Muscle of leg (tissue), 11 donors: ENCODE data around the gene STARD13. TPM values are rescaled to one million over a fixed set of nuclear protein-coding genes. Genes with fewer than 3 reads are reported as not detected.

Experiments
- DNase-seq: peaks from one replicate; pipeline ENCODE4 v3.0.0; 2013
- H3K27ac ChIP-seq: one replicate; pipeline ENCODE4 v1.5.1; 2013; ENCODE audit warnings: mild to moderate bottlenecking, low read length, control low read depth
- H3K27me3 ChIP-seq: one replicate; pipeline ENCODE4 v1.6.1; 2013; ENCODE audit warnings: low read length; ENCODE audit not compliant: control insufficient read depth, insufficient read depth
- H3K36me3 ChIP-seq: one replicate; pipeline ENCODE4 v1.6.1; 2013; ENCODE audit warnings: low read length; ENCODE audit not compliant: control insufficient read depth, insufficient read depth
- H3K4me1 ChIP-seq: one replicate; pipeline ENCODE4 v1.6.1; 2013; ENCODE audit warnings: low read length; ENCODE audit not compliant: control insufficient read depth, insufficient read depth
- H3K4me3 ChIP-seq: one replicate; pipeline ENCODE4 v1.5.1; 2013; ENCODE audit warnings: low read length, control low read depth
- H3K9me3 ChIP-seq: replicated peaks from 2 replicates; pipeline ENCODE4 v1.6.1; 2013; ENCODE audit warnings: low read depth, low read length; ENCODE audit not compliant: control insufficient read depth
- WGBS: methylation state at CpG from one replicate; pipeline ENCODE4 v1.1.5; 2013; ENCODE audit warnings: missing lambda C conversion rate; ENCODE audit not compliant: insufficient coverage; 5-methylcytosine and 5-hydroxymethylcytosine counted together
- polyA plus RNA-seq, 8 donors: library from polyadenylated mRNA; unstranded; fragments of 120-200 nt; gene quantifications; one replicate each; pipeline versions ENCODE4 v1.2.1 to v1.2.3, GENCODE V29; 2013; ENCODE audit warnings: inconsistent platforms in 1 of 8, low replicate concordance in 1 of 8; ENCODE audit not compliant: insufficient read length in 8 of 8, insufficient read depth in 1 of 8
- total RNA-seq: library from RNA; stranded (reverse); fragments of 120-200 nt; gene quantifications from one replicate; pipeline ENCODE4 v1.2.4, GENCODE V29; 2013

The STARD13 gene
- total and polyA plus RNA-seq, 9 donors: 15.7 to 28.1 (median 21.8) TPM

GRCh38 chr13:33110386-33110712 lies 175.2 kb downstream of the STARD13 start:
- Histone ChIP-seq H3K27me3 (no peaks in the 10 kb centered on the region), H3K4me3 (no peak overlapping the region), H3K9me3 (no peaks in the 10 kb centered on the region), H3K36me3 (peaks cover 88% of the 10 kb centered on the region), H3K27ac (no peak overlapping the region), H3K4me1 (peaks cover 16% of the 10 kb centered on the region)
- 86% methylated on average over 2 of the region's 5 CpGs for WGBS
- no peak for DNase-seq

DNA sequence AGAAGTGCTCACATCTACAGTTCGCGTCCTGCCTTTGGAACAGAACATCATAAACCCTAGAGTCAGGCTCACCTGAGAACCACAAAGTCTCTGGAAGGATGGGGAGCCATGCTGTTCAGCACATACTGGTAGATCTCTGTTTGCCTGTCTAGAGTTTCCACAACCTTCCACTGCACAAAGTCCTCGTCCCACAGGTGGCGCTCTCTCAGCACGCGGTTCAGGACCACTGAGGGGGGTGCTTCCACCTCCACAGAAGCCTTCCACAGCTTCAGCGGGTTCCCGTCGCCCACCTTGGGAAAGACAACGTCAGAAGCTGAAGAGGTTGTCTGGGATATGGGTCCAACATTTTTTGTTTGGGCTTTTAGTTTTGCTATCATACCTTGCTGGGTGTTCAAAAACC lies 175.8 kb downstream of the STARD13 start:
- peaks cover 16% of the 10 kb centered on the region for H3K4me1 ChIP-seq
- DNase-seq: no peak
- peaks cover 84% of the 10 kb centered on the region for H3K36me3 ChIP-seq
- no peak overlapping the region for H3K27ac ChIP-seq
- 85% methylated on average over 3 of the region's 10 CpGs for WGBS
- H3K4me3 ChIP-seq: no peak overlapping the region
- H3K27me3 ChIP-seq: no peaks in the 10 kb centered on the region
- no peaks in the 10 kb centered on the region for H3K9me3 ChIP-seq

DNA sequence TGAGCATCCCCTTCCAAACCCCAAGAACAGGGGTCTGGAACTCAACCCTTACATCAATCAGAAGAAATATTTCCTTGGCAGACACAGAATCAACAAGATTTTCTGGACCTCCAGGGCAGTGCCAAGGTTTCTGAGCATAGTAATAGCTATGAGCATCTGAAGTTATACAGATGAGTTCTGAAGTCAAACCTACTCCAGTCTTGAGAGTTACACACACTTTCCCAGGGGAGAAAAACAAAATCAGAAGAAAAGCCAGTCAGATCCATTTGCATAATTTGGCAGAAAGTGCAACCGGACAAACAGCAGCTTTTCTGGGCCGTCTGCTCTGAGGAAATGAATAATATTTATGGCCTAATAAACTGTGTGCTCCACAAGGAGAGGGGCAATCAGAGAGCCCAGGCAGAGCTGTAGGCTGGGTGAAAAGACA lies 176.3 kb downstream of the STARD13 start:
- Histone ChIP-seq H3K4me3 (no peak overlapping the region), H3K36me3 (peaks cover 84% of the 10 kb centered on the region), H3K9me3 (no peaks in the 10 kb centered on the region), H3K27me3 (no peaks in the 10 kb centered on the region), H3K27ac (no peak overlapping the region), H3K4me1 (peaks cover 16% of the 10 kb centered on the region)
- DNase-seq: no peak
- 28% methylated on average over 2 of the region's 2 CpGs for WGBS

DNA sequence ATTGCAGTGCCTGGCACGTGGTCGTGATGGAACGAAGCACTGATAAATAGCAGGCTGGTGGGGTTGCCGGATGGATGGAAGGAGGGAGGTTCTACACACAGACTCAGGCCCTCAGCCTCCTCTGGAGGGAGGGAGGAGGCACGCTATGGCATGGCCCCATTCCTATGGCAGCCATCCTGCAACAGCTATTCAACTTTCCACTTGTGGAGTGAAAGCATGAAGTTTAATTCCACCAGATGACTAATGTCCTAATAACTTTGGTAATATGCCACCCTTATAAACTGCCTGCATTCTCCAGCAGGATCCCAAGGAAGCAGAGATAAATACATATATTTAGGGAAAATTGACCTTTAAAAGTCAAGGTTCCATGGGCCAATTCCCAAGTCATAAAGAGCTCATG lies 176.9 kb downstream of the STARD13 start:
- Histone ChIP-seq H3K9me3 (no peaks in the 10 kb centered on the region), H3K4me1 (peaks cover 16% of the 10 kb centered on the region), H3K27ac (no peak overlapping the region), H3K4me3 (no peak overlapping the region), H3K27me3 (no peaks in the 10 kb centered on the region), H3K36me3 (peaks cover 78% of the 10 kb centered on the region)
- DNase-seq: no peak
- WGBS: 100% methylated on average over 2 of the region's 5 CpGs

GRCh38 chr13:33107361-33107760 lies 178.2 kb downstream of the STARD13 start:
- no peak for DNase-seq
- no peak overlapping the region for H3K4me3 ChIP-seq
- WGBS: 77% methylated on average over 2 of the region's 2 CpGs
- no peaks in the 10 kb centered on the region for H3K27me3 ChIP-seq
- no peaks in the 10 kb centered on the region for H3K9me3 ChIP-seq
- H3K4me1 ChIP-seq: peaks cover 12% of the 10 kb centered on the region
- no peak overlapping the region for H3K27ac ChIP-seq
- H3K36me3 ChIP-seq: peaks cover 71% of the 10 kb centered on the region

DNA sequence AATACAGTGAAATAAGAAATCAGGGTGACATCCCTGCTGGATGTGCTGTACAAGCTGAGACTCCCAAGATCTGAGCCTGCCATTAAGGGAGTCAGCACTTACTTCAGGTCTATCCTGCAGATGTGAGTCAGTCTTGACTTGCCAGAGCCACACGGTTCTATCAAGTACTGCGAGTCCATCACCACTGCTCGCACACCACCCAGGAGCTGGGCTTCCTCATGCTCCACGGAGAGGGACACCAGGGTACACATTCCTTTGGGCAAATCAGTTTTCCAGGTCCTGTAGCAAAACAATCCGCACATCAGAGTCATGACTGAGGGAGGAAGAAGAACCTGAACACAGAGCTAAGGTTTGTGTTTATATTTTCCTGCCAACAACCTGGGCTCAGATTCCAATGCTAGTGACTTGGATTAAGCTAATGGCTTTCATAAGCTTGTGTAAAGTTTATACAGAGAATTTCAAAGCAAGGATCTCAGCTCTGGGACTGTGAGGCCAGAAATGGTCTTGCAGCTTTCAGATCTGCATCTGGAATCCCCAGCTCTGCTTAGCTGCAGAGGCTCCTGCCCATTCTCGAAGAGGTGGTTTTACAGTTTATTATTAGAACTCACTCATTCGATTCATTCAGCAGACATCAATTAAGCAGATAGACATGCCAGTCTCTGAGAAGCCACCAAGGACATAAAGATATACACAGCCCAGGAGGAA lies 178.7 kb downstream of the STARD13 start:
- Histone ChIP-seq H3K27me3 (no peaks in the 10 kb centered on the region), H3K9me3 (no peaks in the 10 kb centered on the region), H3K27ac (no peak overlapping the region), H3K4me3 (no peak overlapping the region), H3K4me1 (peaks cover 12% of the 10 kb centered on the region), H3K36me3 (peaks cover 69% of the 10 kb centered on the region)
- WGBS: 64% methylated on average over 3 of the region's 7 CpGs
- no peak for DNase-seq

DNA sequence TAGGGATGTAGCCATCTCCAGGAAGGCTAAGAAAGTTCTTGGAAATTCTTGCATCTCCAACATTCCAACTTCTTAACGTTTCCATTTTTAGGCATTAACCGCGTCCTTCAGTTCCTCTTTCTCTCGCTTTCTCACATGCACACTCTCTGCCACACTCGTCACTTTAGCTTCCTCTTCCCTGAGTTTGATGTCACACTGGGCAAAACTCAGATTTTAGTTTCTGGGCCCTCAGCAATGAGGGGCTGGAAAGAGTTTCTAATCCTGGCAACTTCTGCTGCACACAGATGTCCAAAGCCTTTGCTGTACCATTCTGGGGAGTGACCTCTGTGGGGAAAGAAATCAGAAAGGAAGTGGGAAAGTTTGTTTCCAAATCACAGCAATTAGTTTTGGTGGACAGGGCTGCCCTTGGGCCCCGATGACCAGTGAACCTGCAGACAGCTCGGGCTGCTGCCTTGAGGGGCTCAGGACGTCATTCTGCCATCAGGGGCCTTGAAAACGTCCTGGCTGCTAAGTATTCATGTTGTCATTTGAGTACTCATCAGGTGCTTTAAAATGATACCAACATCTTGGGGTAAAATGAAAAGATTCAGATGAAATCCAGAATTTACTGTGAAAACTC lies 180.1 kb downstream of the STARD13 start:
- Histone ChIP-seq H3K27ac (no peak overlapping the region), H3K27me3 (no peaks in the 10 kb centered on the region), H3K4me1 (peaks cover 7% of the 10 kb centered on the region), H3K9me3 (no peaks in the 10 kb centered on the region), H3K36me3 (peaks cover 62% of the 10 kb centered on the region), H3K4me3 (no peak overlapping the region)
- WGBS: 77% methylated on average over 7 of the region's 9 CpGs
- DNase-seq: peak; percentile 87

- H3K4me1 ChIP-seq: peaks cover 2% of the 10 kb centered on the region
- H3K36me3 ChIP-seq: peaks cover 42% of the 10 kb centered on the region
- H3K9me3 ChIP-seq: peaks cover 1% of the 10 kb centered on the region
- whole genome bisulfite sequencing: 67% methylated on average over 2 of the region's 4 CpGs
- H3K27ac ChIP-seq: no peak overlapping the region
- no peaks in the 10 kb centered on the region for H3K27me3 ChIP-seq
- no peak overlapping the region for H3K4me3 ChIP-seq
- DNase-seq: no peak
Measured at GRCh38 chr13:33103457-33103856, 182.1 kb downstream of the STARD13 start.

GRCh38 chr13:33101835-33102234 lies 183.7 kb downstream of the STARD13 start:
- H3K27me3 ChIP-seq: no peaks in the 10 kb centered on the region
- no peaks in the 10 kb centered on the region for H3K4me1 ChIP-seq
- no peak for DNase-seq
- no CpG with 5 or more reads among the region's 2 CpGs for WGBS
- no peak overlapping the region for H3K27ac ChIP-seq
- H3K36me3 ChIP-seq: peaks cover 26% of the 10 kb centered on the region
- peaks cover 6% of the 10 kb centered on the region for H3K9me3 ChIP-seq
- H3K4me3 ChIP-seq: no peak overlapping the region

DNA sequence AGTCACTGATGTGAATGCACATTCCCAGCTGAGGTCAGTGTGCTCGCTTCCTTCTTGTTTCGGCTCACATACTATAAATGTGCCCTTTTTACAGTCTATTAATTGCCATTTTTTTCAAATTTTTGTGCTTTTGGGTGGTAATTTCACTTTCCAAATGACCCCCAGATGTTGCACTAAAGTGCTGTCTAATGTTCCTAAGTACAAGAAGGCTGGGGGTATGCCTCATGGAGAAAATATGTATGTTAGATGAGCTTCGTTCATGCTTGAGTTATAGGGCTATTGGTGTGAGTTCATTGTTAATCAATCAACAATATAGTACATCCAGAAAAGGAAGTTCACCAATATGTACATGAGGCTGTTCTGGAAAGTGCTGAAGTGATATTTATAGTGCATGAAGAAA lies 184.7 kb downstream of the STARD13 start:
- Histone ChIP-seq H3K4me3 (no peak overlapping the region), H3K9me3 (peaks cover 6% of the 10 kb centered on the region), H3K27me3 (no peaks in the 10 kb centered on the region), H3K4me1 (no peaks in the 10 kb centered on the region), H3K36me3 (peaks cover 17% of the 10 kb centered on the region), H3K27ac (no peak overlapping the region)
- DNase-seq: no peak
- no CpG with 5 or more reads among the region's 3 CpGs for WGBS
